Thoracic aorta endothelial cell (primary cell): Measurements from ENCODE around the gene USP5. TPM values are rescaled to one million over a fixed set of nuclear protein-coding genes. Genes with fewer than 3 reads are reported as not detected.

Source experiments
- total RNA-seq: library from RNA; depleted of rRNA; stranded (reverse); fragments of >200 nt; gene quantifications from 2 replicates; pipeline ENCODE4 v1.2.3, GENCODE V29; 2012

Gene USP5
- total RNA-seq = 83.1 and 87.7 TPM in 2 replicates

GRCh38 chr12:6851921-6852650 is at the start of gene USP5:
Gene USP5, plus strand, starts transcription at chr12:6852150. Its CDS starts 30 bp downstream, at chr12:6852180.

GRCh38 chr12:6821591-6822425 is 30.1 kb upstream of the USP5 start, which contains the start of gene GPR162:
Gene GPR162, plus strand, starts transcription at chr12:6821821. Its CDS starts 2,078 bp downstream, at chr12:6823899.

GRCh38 chr12:6827982-6828780 is 23.8 kb upstream of the USP5 start, which contains the start of gene P3H3:
Gene P3H3, plus strand, starts transcription at chr12:6828407. Its CDS starts 34 bp downstream, at chr12:6828441.

GRCh38 chr12:6840761-6841515 is 11.0 kb upstream of the USP5 start, which contains the start of gene GNB3:
Gene GNB3, plus strand, starts transcription at chr12:6840925. Its CDS starts 363 bp downstream, at chr12:6841288.

GRCh38 chr12:6851153-6851920 is 613 bp upstream of the USP5 start, which contains the start of gene CDCA3:
Gene CDCA3, minus strand, starts transcription at chr12:6851286. Its CDS starts 334 bp downstream, at chr12:6850952.

GRCh38 chr12:6867413-6868210 is 15.7 kb downstream of the USP5 start, which contains the start of gene TPI1:
Gene TPI1, plus strand, starts transcription at chr12:6867531. Its CDS starts 36 bp downstream, at chr12:6867567.

GRCh38 chr12:6873094-6874014 is 21.4 kb downstream of the USP5 start, which contains the start of gene SPSB2:
Gene SPSB2, minus strand, starts transcription at chr12:6873303. Its CDS starts 402 bp downstream, at chr12:6872901.

GRCh38 chr12:6904280-6905276 is 52.6 kb downstream of the USP5 start, which contains the start of gene LRRC23:
Gene LRRC23, plus strand, starts transcription at chr12:6904822. Its CDS starts 812 bp downstream, at chr12:6905634.

GRCh38 chr12:6914246-6914946 is 62.4 kb downstream of the USP5 start, which contains the start of gene ENO2:
Gene ENO2, plus strand, starts transcription at chr12:6914580. Its CDS starts 1,253 bp downstream, at chr12:6915833.

Other genes with a start within 250 kb of the USP5 start
- 222 and 230 TPM in 2 replicates for gene CHD4, start 244.8 kb upstream of the USP5 start, total RNA-seq
- gene LPAR5, start 216.2 kb upstream of the USP5 start, total RNA-seq = 0.13 TPM in 1 of 2 replicates, not detected in the other
- gene ACRBP, start 204.7 kb upstream of the USP5 start, total RNA-seq = 0.50 and 0.53 TPM in 2 replicates
- gene ING4, start 189.0 kb upstream of the USP5 start, total RNA-seq = 30.1 and 35.0 TPM in 2 replicates
- gene ZNF384, start 162.8 kb upstream of the USP5 start, total RNA-seq = 27.0 and 28.2 TPM in 2 replicates
- 0.13 TPM in 1 of 2 replicates, not detected in the other for gene PIANP, start 151.3 kb upstream of the USP5 start, total RNA-seq
- 34.7 and 40.3 TPM in 2 replicates for gene COPS7A, start 128.1 kb upstream of the USP5 start, total RNA-seq
- gene MLF2, start 99.0 kb upstream of the USP5 start, total RNA-seq = 89.4 and 97.4 TPM in 2 replicates
- gene PTMS, start 85.8 kb upstream of the USP5 start, total RNA-seq = 98.0 and 103 TPM in 2 replicates
- 0.13 and 0.14 TPM in 2 replicates for gene LAG3, start 79.6 kb upstream of the USP5 start, total RNA-seq
- not detected in 2 replicates for gene CD4, start 62.6 kb upstream of the USP5 start, total RNA-seq
- 5.7 and 9.4 TPM in 2 replicates for gene GPR162, start 30.3 kb upstream of the USP5 start, total RNA-seq
- 56.1 and 68.3 TPM in 2 replicates for gene P3H3, start 23.7 kb upstream of the USP5 start, total RNA-seq
- 3.1 and 3.8 TPM in 2 replicates for gene GNB3, start 11.2 kb upstream of the USP5 start, total RNA-seq
- 25.7 and 39.8 TPM in 2 replicates for gene CDCA3, start 864 bp upstream of the USP5 start, total RNA-seq
- 806 and 826 TPM in 2 replicates for gene TPI1, start 15.4 kb downstream of the USP5 start, total RNA-seq
- 1.2 and 3.3 TPM in 2 replicates for gene SPSB2, start 21.2 kb downstream of the USP5 start, total RNA-seq
- 2.1 and 5.3 TPM in 2 replicates for gene LRRC23, start 52.7 kb downstream of the USP5 start, total RNA-seq
- 12.2 TPM in 2 replicates for gene ENO2, start 62.4 kb downstream of the USP5 start, total RNA-seq
- gene ATN1, start 75.8 kb downstream of the USP5 start, total RNA-seq = 17.6 and 23.0 TPM in 2 replicates
- not detected in 2 replicates for gene RNU7-1, start 91.7 kb downstream of the USP5 start, total RNA-seq
- 64.9 and 76.2 TPM in 2 replicates for gene C12orf57, start 91.9 kb downstream of the USP5 start, total RNA-seq
- 0.36 TPM in 1 of 2 replicates, not detected in the other for gene PTPN6, start 99.2 kb downstream of the USP5 start, total RNA-seq
- gene PHB2, start 118.5 kb downstream of the USP5 start, total RNA-seq = 193 and 222 TPM in 2 replicates
- gene EMG1, start 118.8 kb downstream of the USP5 start, total RNA-seq = 48.4 and 49.6 TPM in 2 replicates
- 9.4 and 14.7 TPM in 2 replicates for gene LPCAT3, start 166.3 kb downstream of the USP5 start, total RNA-seq
- gene C1S, start 208.6 kb downstream of the USP5 start, total RNA-seq = 0.57 and 1.2 TPM in 2 replicates
- gene C1R, start 240.3 kb downstream of the USP5 start, total RNA-seq = 1.7 and 3.2 TPM in 2 replicates